ENCODE results near the gene USP34. TPM values are rescaled to one million over a fixed set of nuclear protein-coding genes. Genes with fewer than 3 reads are reported as not detected.
"Not testable (repeated sequence)": the region's sequence is repeated elsewhere in the genome, so short reads cannot be mapped to it uniquely, and the experiment has no call there.

Gene USP34
- total and polyA plus RNA-seq, 12 donors: 34.3 to 75.7 (median 58.6) TPM

- TF ChIP-seq CTCF (IDR thresholded peaks at IDR 0.05): no peak
- ATAC-seq: no peak
- intact Hi-C loops (cut with DNase I): no loop called here
- WGBS, 2 donors: 97 to 99% methylated on average over 10 of the region's 10 CpGs
- no peak for DNase-seq
- no peaks in the 10 kb centered on the region for H3K9me3 ChIP-seq
- H3K27me3 ChIP-seq: no peaks in the 10 kb centered on the region
- H3K36me3 ChIP-seq: peaks cover 0 to 57% (median 23%) of the 10 kb centered on the region in 9 donors
- H3K27ac ChIP-seq: no peak overlapping the region
- no peaks in the 10 kb centered on the region for H3K4me1 ChIP-seq
- no peak overlapping the region for H3K4me3 ChIP-seq
Observed at GRCh38 chr2:61167579-61167978, 303.3 kb downstream of the USP34 start.

DNA sequence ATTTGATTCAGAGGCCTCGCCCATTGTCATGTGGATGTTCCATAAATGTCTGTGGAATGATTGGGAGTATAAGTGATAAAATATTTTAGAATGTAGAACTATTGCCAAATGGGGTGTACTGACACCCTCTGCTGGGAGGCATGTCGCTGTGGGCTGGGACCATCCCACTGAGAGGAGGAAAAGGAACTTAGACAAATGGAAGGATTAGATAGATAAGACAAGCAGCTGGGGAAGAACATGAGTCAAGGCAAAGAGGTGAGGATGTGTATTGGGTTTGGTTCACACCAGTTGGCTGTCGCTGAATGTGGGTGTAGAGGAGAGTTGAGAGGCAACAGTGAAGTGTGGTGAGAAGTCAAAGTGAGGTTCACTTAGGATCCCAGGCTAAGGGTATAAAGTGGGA is 304.9 kb downstream of the USP34 start:
- no peaks in the 10 kb centered on the region for H3K4me1 ChIP-seq
- intact Hi-C loops (cut with DNase I): no loop called here
- DNase-seq (no peak), ATAC-seq (no peak)
- 55 to 65% methylated on average over 3 of the region's 3 CpGs for whole genome bisulfite sequencing, 2 donors
- no peak overlapping the region for H3K4me3 ChIP-seq
- no peak overlapping the region for H3K27ac ChIP-seq
- H3K27me3 ChIP-seq: no peaks in the 10 kb centered on the region
- no peak for TF ChIP-seq CTCF (IDR thresholded peaks at IDR 0.05)
- H3K36me3 ChIP-seq: peaks cover 0 to 68% (median 23%) of the 10 kb centered on the region in 9 donors
- H3K9me3 ChIP-seq: no peaks in the 10 kb centered on the region

- 95% methylated on average over 7 of the region's 7 CpGs for WGBS, 2 donors
- intact Hi-C loops (cut with DNase I); H3K4me3 ChIP-seq; H3K27ac ChIP-seq; ATAC-seq; H3K27me3 ChIP-seq; H3K9me3 ChIP-seq; DNase-seq; H3K4me1 ChIP-seq: not testable (repeated sequence)
- peaks cover 0 to 76% (median 26%) of the 10 kb centered on the region in 9 donors for H3K36me3 ChIP-seq
Observed at GRCh38 chr2:61165082-61165481, 305.8 kb downstream of the USP34 start.

DNA sequence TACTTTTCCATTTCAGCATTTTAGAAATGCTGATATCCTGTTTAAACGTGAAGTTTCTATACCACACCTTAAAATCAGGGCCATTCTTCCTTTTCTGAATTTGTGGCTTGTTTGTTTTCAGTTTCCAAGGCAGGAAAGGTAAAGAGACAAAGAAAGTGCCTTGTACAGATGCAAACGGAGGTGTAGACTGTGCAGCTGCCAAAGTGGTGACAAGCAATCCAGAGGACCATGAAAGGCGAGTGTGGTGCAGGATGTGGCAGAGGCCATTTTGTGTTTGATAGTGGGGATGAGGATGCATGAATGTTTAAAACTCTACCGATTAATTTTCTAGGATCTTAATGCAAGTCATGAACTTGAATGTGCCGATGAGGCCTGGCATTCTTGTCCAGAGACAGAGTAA is 308.2 kb downstream of the USP34 start:
- WGBS, 2 donors: 91 to 92% methylated on average over 5 of the region's 5 CpGs
- no peak for ATAC-seq
- Histone ChIP-seq H3K4me1 (peaks cover 0 to 6% (median 0%) of the 10 kb centered on the region in 9 donors), H3K9me3 (peaks cover 0 to 14% (median 0%) of the 10 kb centered on the region in 11 donors), H3K36me3 (peaks cover 0 to 93% (median 35%) of the 10 kb centered on the region in 9 donors), H3K27me3 (no peaks in the 10 kb centered on the region), H3K4me3 (no peak overlapping the region), H3K27ac (no peak overlapping the region)
- intact Hi-C loops (cut with DNase I): no loop called here
- no peak for TF ChIP-seq CTCF (IDR thresholded peaks at IDR 0.05)
- no peak for DNase-seq

DNA sequence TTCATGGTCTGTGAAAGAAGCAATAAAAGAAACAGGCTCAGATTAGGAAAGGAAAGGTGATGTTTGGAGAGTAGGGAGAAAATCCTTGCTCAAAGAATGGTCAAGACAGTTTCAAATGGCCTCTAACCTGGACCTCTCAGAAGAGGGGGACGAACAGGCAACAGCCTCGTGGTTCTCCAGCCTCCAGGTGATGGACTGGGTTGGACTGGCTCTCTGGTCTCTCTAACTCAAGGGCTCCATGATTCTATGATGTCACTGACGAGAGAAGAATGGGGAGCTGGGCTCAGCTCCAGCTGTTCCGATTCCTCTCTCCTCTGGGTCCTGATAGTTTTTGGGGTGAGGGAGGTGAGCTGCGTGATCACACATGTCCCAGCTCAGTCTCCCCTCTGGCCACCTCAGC is 309.0 kb downstream of the USP34 start, which contains the start of gene C2orf74:
C2orf74 (plus strand) TSS at position 301 of the 400 bp plus-strand sequence. CDS start 327 bp downstream, outside the sequence.
- 94% methylated on average over 5 of the region's 5 CpGs for WGBS, 2 donors
- no peak for TF ChIP-seq CTCF (IDR thresholded peaks at IDR 0.05)
- Histone ChIP-seq H3K4me1 (peaks cover 0 to 6% (median 0%) of the 10 kb centered on the region in 9 donors), H3K27me3 (no peaks in the 10 kb centered on the region), H3K36me3 (peaks cover 0 to 93% (median 37%) of the 10 kb centered on the region in 9 donors), H3K9me3 (peaks cover 0 to 17% (median 0%) of the 10 kb centered on the region in 11 donors), H3K4me3 (no peak within 1 kb of the TSS), H3K27ac (no peak within 1 kb of the TSS)
- no peak for ATAC-seq
- intact Hi-C loops (cut with DNase I): no loop called here
- no peak for DNase-seq

Data from heart right ventricle (tissue), 16 donors.